A673 (cell line): ENCODE measurements around the gene SERHL2.
"Not testable (repeated sequence)": the region's sequence is repeated elsewhere in the genome, so short reads cannot be mapped to it uniquely, and the experiment has no call there.

Experiments
- EZH2 ChIP-seq: fragments of 200-600 bp; sonication (generic); IDR thresholded peaks from 2 replicates; pipeline ENCODE4 v1.6.1; 2017; ENCODE audit warnings: borderline replicate concordance, low read depth, mild to moderate bottlenecking, mixed read lengths, antibody characterized with exemption, low read length; ENCODE audit not compliant: poor library complexity, severe bottlenecking
- TF ChIP-seq, protein P1 (sequence below): fragments of 300-800, 200-600 bp; sonication (generic); conservative IDR thresholded peaks from 2 replicates; pipeline ENCODE4 v1.5.1; 2017; ENCODE audit warnings: low read depth, mild to moderate bottlenecking, antibody characterized with exemption, low read length, moderate library complexity, mixed read lengths

DNA sequence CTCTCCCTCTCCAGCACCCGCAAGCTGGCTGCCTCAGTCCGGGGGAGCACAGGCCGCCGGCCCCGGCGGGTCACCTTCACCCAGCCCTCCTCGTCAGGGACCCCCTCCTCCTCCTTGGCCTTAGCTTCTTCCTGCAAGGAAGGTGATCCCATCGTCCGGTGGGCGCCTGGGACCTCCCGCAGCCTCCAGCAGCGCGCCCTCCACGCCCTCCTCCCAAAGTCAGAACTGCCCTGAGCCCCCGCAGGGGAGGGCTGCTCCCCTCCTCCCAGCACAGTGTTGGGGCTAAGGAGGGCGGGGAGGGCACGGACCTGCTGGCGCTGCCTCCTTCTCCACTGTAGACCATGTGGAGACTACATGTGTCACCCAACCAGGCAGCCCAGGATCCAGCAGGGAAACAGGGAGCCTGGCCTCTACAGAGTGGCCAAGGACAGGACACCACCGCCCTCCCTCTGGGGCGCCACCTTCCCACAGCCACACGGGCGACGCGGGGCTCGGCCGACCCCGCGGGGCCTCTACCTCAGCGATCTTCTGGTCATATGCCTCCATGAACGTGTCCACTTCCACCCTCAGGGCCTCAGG lies 22.3 kb downstream of the SERHL2 start:
- TF ChIP-seq, protein P1, sequence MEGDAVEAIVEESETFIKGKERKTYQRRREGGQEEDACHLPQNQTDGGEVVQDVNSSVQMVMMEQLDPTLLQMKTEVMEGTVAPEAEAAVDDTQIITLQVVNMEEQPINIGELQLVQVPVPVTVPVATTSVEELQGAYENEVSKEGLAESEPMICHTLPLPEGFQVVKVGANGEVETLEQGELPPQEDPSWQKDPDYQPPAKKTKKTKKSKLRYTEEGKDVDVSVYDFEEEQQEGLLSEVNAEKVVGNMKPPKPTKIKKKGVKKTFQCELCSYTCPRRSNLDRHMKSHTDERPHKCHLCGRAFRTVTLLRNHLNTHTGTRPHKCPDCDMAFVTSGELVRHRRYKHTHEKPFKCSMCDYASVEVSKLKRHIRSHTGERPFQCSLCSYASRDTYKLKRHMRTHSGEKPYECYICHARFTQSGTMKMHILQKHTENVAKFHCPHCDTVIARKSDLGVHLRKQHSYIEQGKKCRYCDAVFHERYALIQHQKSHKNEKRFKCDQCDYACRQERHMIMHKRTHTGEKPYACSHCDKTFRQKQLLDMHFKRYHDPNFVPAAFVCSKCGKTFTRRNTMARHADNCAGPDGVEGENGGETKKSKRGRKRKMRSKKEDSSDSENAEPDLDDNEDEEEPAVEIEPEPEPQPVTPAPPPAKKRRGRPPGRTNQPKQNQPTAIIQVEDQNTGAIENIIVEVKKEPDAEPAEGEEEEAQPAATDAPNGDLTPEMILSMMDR = not testable (repeated sequence)
- TF ChIP-seq EZH2 = not testable (repeated sequence)
